PFSK-1 (cell line): ENCODE results near the gene DCC.

Experiments
- FOXP2 ChIP-seq: optimal IDR thresholded peaks from 2 replicates; pipeline ENCODE3; 2011; ENCODE audit warnings: borderline replicate concordance, control low read depth, inconsistent platforms; ENCODE audit not compliant: insufficient read depth; ENCODE audit errors: extremely low read length, extremely low read depth
- POLR2AphosphoS5 ChIP-seq: IDR thresholded peaks from 2 replicates; pipeline ENCODE4 v1.6.1; 2012; ENCODE audit warnings: low read depth, mild to moderate bottlenecking, control low read depth, low read length, moderate library complexity
- SIN3A ChIP-seq: IDR thresholded peaks from 2 replicates; pipeline ENCODE4 v1.6.1; 2012; ENCODE audit warnings: mild to moderate bottlenecking, low read length, moderate library complexity, borderline replicate concordance; ENCODE audit not compliant: insufficient read depth
- TAF1 ChIP-seq: IDR thresholded peaks from 2 replicates; pipeline ENCODE4 v1.6.1; 2012; ENCODE audit warnings: low read length, control low read depth, borderline replicate concordance; ENCODE audit not compliant: insufficient read depth
- TF ChIP-seq, protein P1 (sequence below), 2 experiments: IDR thresholded peaks; 2 replicates each; pipeline versions ENCODE4 v1.6.1 to v1.8.0; 2011 to 2012; ENCODE audit warnings: low read depth in 2 of 2, low read length in 2 of 2, control low read depth in 1 of 2, inconsistent platforms in 1 of 2, mild to moderate bottlenecking in 1 of 2, moderate library complexity in 1 of 2; ENCODE audit not compliant: insufficient read depth in 1 of 2

DCC gene

DNA sequence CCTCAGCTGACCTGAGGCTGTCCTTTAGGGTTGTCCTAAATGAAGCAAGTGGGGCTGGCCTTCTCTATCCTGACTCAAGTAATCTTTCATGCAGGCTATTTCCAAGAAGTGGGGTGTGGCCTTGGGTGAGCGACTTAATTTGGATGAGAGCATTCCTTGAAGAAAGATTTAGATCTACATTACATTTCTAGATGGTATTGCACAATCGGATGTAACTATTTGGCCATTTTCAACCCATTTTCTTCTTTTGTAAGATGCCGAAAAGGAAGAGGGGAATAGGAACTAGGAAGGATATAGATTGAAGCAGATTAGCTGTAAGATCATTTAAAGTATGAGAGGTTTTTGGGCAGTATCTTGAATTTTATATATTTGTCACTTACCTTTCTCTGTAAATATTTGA, 1138.2 kb downstream of the DCC start:
- TF ChIP-seq TAF1 (no peak), POLR2AphosphoS5 (no peak), FOXP2 (no peak), SIN3A (no peak)
- TF ChIP-seq, protein P1, sequence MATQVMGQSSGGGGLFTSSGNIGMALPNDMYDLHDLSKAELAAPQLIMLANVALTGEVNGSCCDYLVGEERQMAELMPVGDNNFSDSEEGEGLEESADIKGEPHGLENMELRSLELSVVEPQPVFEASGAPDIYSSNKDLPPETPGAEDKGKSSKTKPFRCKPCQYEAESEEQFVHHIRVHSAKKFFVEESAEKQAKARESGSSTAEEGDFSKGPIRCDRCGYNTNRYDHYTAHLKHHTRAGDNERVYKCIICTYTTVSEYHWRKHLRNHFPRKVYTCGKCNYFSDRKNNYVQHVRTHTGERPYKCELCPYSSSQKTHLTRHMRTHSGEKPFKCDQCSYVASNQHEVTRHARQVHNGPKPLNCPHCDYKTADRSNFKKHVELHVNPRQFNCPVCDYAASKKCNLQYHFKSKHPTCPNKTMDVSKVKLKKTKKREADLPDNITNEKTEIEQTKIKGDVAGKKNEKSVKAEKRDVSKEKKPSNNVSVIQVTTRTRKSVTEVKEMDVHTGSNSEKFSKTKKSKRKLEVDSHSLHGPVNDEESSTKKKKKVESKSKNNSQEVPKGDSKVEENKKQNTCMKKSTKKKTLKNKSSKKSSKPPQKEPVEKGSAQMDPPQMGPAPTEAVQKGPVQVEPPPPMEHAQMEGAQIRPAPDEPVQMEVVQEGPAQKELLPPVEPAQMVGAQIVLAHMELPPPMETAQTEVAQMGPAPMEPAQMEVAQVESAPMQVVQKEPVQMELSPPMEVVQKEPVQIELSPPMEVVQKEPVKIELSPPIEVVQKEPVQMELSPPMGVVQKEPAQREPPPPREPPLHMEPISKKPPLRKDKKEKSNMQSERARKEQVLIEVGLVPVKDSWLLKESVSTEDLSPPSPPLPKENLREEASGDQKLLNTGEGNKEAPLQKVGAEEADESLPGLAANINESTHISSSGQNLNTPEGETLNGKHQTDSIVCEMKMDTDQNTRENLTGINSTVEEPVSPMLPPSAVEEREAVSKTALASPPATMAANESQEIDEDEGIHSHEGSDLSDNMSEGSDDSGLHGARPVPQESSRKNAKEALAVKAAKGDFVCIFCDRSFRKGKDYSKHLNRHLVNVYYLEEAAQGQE (IDR thresholded peaks at IDR 0.05; ENCODE audit: insufficient read depth in 1 of 2, low read depth in 2 of 2, low read length in 2 of 2): no peak

DNA sequence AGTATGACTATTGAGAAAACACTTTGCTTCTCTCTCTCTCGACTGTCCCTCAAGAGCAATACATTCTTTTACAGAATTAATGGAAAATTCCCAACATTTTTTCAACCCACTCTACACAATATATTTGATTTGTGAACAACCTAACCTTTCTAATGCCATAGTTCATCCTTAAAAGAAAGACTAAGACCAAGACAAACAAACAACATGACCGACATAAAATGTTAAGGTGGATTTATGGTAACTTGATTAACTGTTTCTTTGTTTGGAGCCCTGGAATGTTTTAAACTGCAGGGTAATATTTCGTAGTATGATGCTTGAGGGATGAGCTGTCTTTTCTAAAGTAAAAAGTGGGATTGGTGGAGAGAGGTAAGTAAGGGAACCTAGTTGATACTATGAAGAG, 1146.3 kb downstream of the DCC start:
- TF ChIP-seq SIN3A: no peak
- TF ChIP-seq FOXP2: no peak
- TF ChIP-seq TAF1: no peak
- no peak for TF ChIP-seq POLR2AphosphoS5
- TF ChIP-seq, protein P1 (IDR thresholded peaks at IDR 0.05; ENCODE audit: insufficient read depth in 1 of 2, low read depth in 2 of 2, low read length in 2 of 2): no peak

DNA sequence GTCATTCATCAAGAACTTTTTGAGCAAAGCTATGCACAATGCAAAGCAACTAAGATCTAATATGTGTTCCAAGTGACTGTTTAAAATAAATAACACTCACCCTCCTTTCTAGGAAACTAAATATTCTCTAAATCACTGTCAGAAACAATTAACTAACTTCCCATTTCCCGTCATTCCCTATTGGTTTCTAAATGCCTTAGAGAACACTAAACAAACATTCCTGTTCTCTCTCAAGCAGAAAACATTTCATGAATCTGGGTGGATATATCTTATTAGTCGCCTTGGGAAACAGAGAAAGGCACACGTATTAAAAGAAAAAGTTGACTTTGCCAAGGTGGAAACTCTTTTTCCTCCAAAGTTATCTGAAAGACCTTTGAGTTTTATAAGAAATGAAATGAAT, 1149.3 kb downstream of the DCC start:
- TF ChIP-seq, protein P1 (IDR thresholded peaks at IDR 0.05; ENCODE audit: insufficient read depth in 1 of 2, low read depth in 2 of 2, low read length in 2 of 2): no peak

DNA sequence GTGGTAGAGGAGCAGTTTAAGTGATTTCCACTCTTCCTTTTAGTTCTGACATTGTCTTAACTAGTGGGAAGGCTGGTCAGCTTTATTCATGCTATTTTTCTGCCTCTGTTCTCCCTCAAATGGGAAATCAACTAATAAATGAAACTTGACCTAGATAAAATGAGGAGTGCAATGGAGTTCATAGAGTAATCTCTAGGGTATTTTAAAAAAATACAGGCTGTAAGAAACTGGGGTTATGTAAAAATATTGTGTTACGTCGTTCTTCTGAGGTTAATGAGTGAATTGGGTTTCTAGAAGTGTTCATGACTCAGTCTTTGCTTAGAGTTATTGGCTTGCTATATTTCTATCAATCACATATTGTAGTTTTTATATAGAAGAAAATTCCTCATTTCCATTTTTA, 1150.0 kb downstream of the DCC start:
- TF ChIP-seq FOXP2: no peak
- no peak for TF ChIP-seq POLR2AphosphoS5
- TF ChIP-seq, protein P1 (IDR thresholded peaks at IDR 0.05; ENCODE audit: insufficient read depth in 1 of 2, low read depth in 2 of 2, low read length in 2 of 2): no peak
- TF ChIP-seq TAF1: no peak
- TF ChIP-seq SIN3A: no peak

DNA sequence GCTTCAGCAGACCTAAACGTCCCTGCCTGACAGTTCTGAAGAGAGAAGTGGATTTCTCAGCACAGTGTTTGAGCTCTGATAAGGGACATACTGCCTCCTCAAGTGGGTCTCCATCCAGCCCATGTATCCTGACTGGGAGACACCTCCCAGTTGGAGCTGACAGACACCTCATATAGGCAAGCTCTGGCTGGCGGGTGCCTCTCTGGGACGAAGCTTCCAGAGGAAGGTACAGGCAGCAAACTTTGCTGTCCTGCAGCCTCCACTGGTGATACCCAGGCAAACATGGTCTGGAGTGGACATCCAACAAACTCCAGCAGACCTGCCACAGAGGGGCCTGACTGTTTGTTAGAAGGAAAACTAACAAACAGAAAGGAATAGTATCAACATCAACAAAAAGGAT, 1156.0 kb downstream of the DCC start:
- no peak for TF ChIP-seq SIN3A
- no peak for TF ChIP-seq POLR2AphosphoS5
- TF ChIP-seq, protein P1 (IDR thresholded peaks at IDR 0.05; ENCODE audit: insufficient read depth in 1 of 2, low read depth in 2 of 2, low read length in 2 of 2): no peak
- TF ChIP-seq TAF1: no peak
- TF ChIP-seq FOXP2: no peak
